ENCODE results near the gene PDP2. TPM values are rescaled to one million over a fixed set of nuclear protein-coding genes. Genes with fewer than 3 reads are reported as not detected.

PDP2 gene
- total and polyA plus RNA-seq, 9 of the 15 experiments (the other 6 are each of a cell fraction or from before 2014, with no cell fraction given): 2.5 to 24.3 (median 7.2) TPM

GRCh38 chr16:66904846-66905632 is 24.7 kb downstream of the PDP2 start:
- H3K4me2 ChIP-seq (ENCODE audit: insufficient read depth, low read length): no peak overlapping the region
- H3K27me3 ChIP-seq (ENCODE audit: control insufficient read depth in 2 of 2, insufficient read depth in 2 of 2, low read length in 2 of 2): no peaks in the 10 kb centered on the region
- H3K4me1 ChIP-seq (replicated peaks in 1 of 2; ENCODE audit: control insufficient read depth in 2 of 2, insufficient read depth in 2 of 2, low read length in 2 of 2): peaks cover 31 to 54% of the 10 kb centered on the region in 2 experiments
- intact Hi-C loops (cut with micrococcal nuclease) (no loop called here), in situ Hi-C loops (cut with MboI) (no loop called here)
- WGBS (ENCODE audit: insufficient coverage, low coverage, missing lambda C conversion rate): 72% methylated on average over 16 of the region's 16 CpGs
- H3K4me3 ChIP-seq: no peak overlapping the region
- ChIA-PET POLR2A (interaction anchor here (0.5 to 1.4 kb wide), 5 partner anchors 12 to 245 kb away, joined by 3 to 9 read pairs (median 3); partner anchors contain the start of gene CDH16), CTCF (ENCODE audit: low intra/inter-chr PET ratio) (no interaction called here)
- no peak overlapping the region for H3K27ac ChIP-seq (ENCODE audit: extremely low read depth, low read depth, low read length)
- peak overlapping the region in 1 of 2 experiments; percentile 80; a peak in 2 of 4 replicates for H3K9ac ChIP-seq (ENCODE audit: insufficient read depth in 1 of 2, low read depth in 2 of 2, low read length in 2 of 2)
- H4K20me1 ChIP-seq (replicated peaks; ENCODE audit: control insufficient read depth, insufficient read depth, low read length): no peaks in the 10 kb centered on the region
- DNase-seq (ENCODE audit: extremely low read depth in 1 of 4, low spot score in 3 of 4) (no peak), ATAC-seq (no peak), FAIRE-seq (no peak)
- H3K36me3 ChIP-seq (ENCODE audit: control insufficient read depth, insufficient read depth, low read length): no peaks in the 10 kb centered on the region
- H3K9me3 ChIP-seq (replicated peaks; ENCODE audit: control insufficient read depth, insufficient read depth, low read depth, low read length): no peaks in the 10 kb centered on the region
- H3K79me2 ChIP-seq (ENCODE audit: control insufficient read depth, insufficient read depth, low read length): no peaks in the 10 kb centered on the region
- no TSS peak for BruUV-seq (replicated peaks)
- TF ChIP-seq ZNF584 (CRISPR knock-in tag; IDR thresholded peaks at IDR 0.05; ENCODE audit: low read depth): no peak
- 0 out of 2 replicates have a peak, but pooled peaks have one; percentile 15 for TF ChIP-seq ZC3H4 (CRISPR knock-in tag; IDR thresholded peaks at IDR 0.05; ENCODE audit: borderline replicate concordance)
- no peaks in the 10 kb centered on the region for H3K9me1 ChIP-seq (ENCODE audit: control insufficient read depth, insufficient read depth, low read length)
- peak overlapping the region; percentile 72 for H2AFZ ChIP-seq (ENCODE audit: low read depth, low read length)

Measured in K562 (cell line).